CD4-positive, alpha-beta memory T cell (primary cell): ENCODE data around the gene CGN. TPM values are rescaled to one million over a fixed set of nuclear protein-coding genes. Genes with fewer than 3 reads are reported as not detected.

Experiments
- CTCF ChIA-PET: fragments of 350-600 bp; sonication (Branson Sonifier 250); formaldehyde crosslinking; loops from one replicate; lab custom pipeline; 2021; ENCODE audit warnings: inconsistent platforms; ENCODE audit not compliant: partially characterized antibody; lab: Charles Lee
- POLR2A ChIA-PET: fragments of 350-600 bp; sonication (Branson Sonifier 250); formaldehyde crosslinking; loops from one replicate; lab custom pipeline; 2021; ENCODE audit not compliant: partially characterized antibody; lab: Charles Lee
- DNase-seq, 5 donors: peaks; one replicate each; pipeline versions ENCODE4 v3.0.0 to v3.0.0-alpha.2; 2020 to 2022; ENCODE audit warnings: mixed read lengths in 1 of 5
- H3K27ac ChIP-seq: one replicate; pipeline ENCODE4 v1.7.0; 2013; ENCODE audit warnings: low read depth, low read length
- H3K27me3 ChIP-seq: 2 replicates; pipeline ENCODE4 v1.7.0; 2013; ENCODE audit warnings: mild to moderate bottlenecking, low read length, moderate library complexity; ENCODE audit not compliant: insufficient read depth
- H3K36me3 ChIP-seq: 2 replicates; pipeline ENCODE4 v1.7.0; 2013; ENCODE audit warnings: mild to moderate bottlenecking, low read length, moderate library complexity; ENCODE audit not compliant: insufficient read depth
- H3K4me1 ChIP-seq: 2 replicates; pipeline ENCODE4 v1.7.0; 2013; ENCODE audit warnings: mild to moderate bottlenecking, low read length, moderate library complexity; ENCODE audit not compliant: insufficient read depth
- H3K4me3 ChIP-seq, 2 donors: one replicate each; pipeline ENCODE4 v1.7.0; 2013; ENCODE audit warnings: low read length in 2 of 2, mild to moderate bottlenecking in 1 of 2
- H3K9me3 ChIP-seq, 2 donors: one replicate each; pipeline ENCODE4 v1.7.0; 2013; ENCODE audit warnings: low read length in 2 of 2, control low read depth in 1 of 2; ENCODE audit not compliant: control insufficient read depth in 1 of 2
- H3K27ac Mint-ChIP-seq, 7 donors: one replicate each; pipeline ENCODE4 v1.8.0; 2020 to 2021; ENCODE audit warnings: mixed read lengths in 7 of 7, mild to moderate bottlenecking in 6 of 7, inconsistent platforms in 3 of 7, moderate library complexity in 3 of 7
- H3K27me3 Mint-ChIP-seq, 2 donors: one replicate each; pipeline ENCODE4 v1.8.0; 2020 to 2021; ENCODE audit warnings: mixed read lengths in 2 of 2
- H3K36me3 Mint-ChIP-seq, 2 donors: one replicate each; pipeline ENCODE4 v1.8.0; 2020 to 2021; ENCODE audit warnings: mixed read lengths in 2 of 2, inconsistent platforms in 1 of 2, mild to moderate bottlenecking in 1 of 2
- H3K4me1 Mint-ChIP-seq, 4 donors: one replicate each; pipeline ENCODE4 v1.8.0; 2020 to 2021; ENCODE audit warnings: mixed read lengths in 4 of 4, mild to moderate bottlenecking in 1 of 4
- H3K4me3 Mint-ChIP-seq, 8 donors: one replicate each; pipeline ENCODE4 v1.8.0; 2020 to 2021; ENCODE audit warnings: mixed read lengths in 8 of 8, mild to moderate bottlenecking in 7 of 8, moderate library complexity in 6 of 8, inconsistent platforms in 3 of 8
- H3K9me3 Mint-ChIP-seq, 8 donors: one replicate each; pipeline ENCODE4 v1.8.0; 2020 to 2021; ENCODE audit warnings: mixed read lengths in 8 of 8, mild to moderate bottlenecking in 5 of 8, inconsistent platforms in 3 of 8, moderate library complexity in 1 of 8
- intact Hi-C: fragments of 100-400 bp; cut with micrococcal nuclease; formaldehyde crosslinking; loops from one replicate; pipeline ENCODE4 v1.15.1; 2023
- polyA plus RNA-seq, 2 donors: library from polyadenylated mRNA; unstranded; fragments of 300-500 nt; fragmentation: Illumina TruSeq; gene quantifications; one replicate each; pipeline ENCODE4 v1.2.3, GENCODE V29; 2021
- total RNA-seq, 2 experiments: library from RNA; stranded (reverse); gene quantifications; one replicate each; pipeline ENCODE4 v1.2.3, GENCODE V29; 2021

CGN gene
- total and polyA plus RNA-seq, 4 experiments from 2014 or later, result 0.81 to 1.4 (median 1.0) TPM; not detected in 1

- H3K4me1 ChIP-seq, result no peaks in the 10 kb centered on the region
- H3K9me3 ChIP-seq, result no peaks in the 10 kb centered on the region
- H3K9me3 Mint-ChIP-seq, result no peaks in the 10 kb centered on the region
- H3K4me3 Mint-ChIP-seq, result no peak overlapping the region
- intact Hi-C loops, result no loop called here
- ChIA-PET POLR2A (no interaction called here), CTCF (interaction anchor here (0.7 to 1.1 kb wide), 2 partner anchors 31 to 51 kb away, joined by 3 to 4 read pairs; partner anchors contain the start of gene CGN)
- H3K4me1 Mint-ChIP-seq, result no peaks in the 10 kb centered on the region
- H3K27ac Mint-ChIP-seq, result peak overlapping the region in 1 of 7 donors; percentile 77
- DNase-seq, result no peak
- H3K36me3 ChIP-seq, result no peaks in the 10 kb centered on the region
- peaks cover 0 to 22% of the 10 kb centered on the region in 2 donors for H3K36me3 Mint-ChIP-seq
- H3K27me3 ChIP-seq, result no peaks in the 10 kb centered on the region
- no peak overlapping the region for H3K4me3 ChIP-seq
- no peaks in the 10 kb centered on the region for H3K27me3 Mint-ChIP-seq
- no peak overlapping the region for H3K27ac ChIP-seq
Measured at GRCh38 chr1:151562661-151563060, 51.5 kb downstream of the CGN start.

- intact Hi-C loops, result no loop called here
- H3K27ac Mint-ChIP-seq, result no peak overlapping the region
- no peaks in the 10 kb centered on the region for H3K36me3 ChIP-seq
- peaks cover 0 to 4% (median 2%) of the 10 kb centered on the region in 4 donors for H3K4me1 Mint-ChIP-seq
- H3K27me3 Mint-ChIP-seq, result no peaks in the 10 kb centered on the region
- ChIA-PET CTCF (no interaction called here), POLR2A (no interaction called here)
- H3K9me3 Mint-ChIP-seq, result no peaks in the 10 kb centered on the region
- no peak overlapping the region for H3K27ac ChIP-seq
- H3K4me3 Mint-ChIP-seq, result no peak overlapping the region
- H3K9me3 ChIP-seq, result no peaks in the 10 kb centered on the region
- peaks cover 0 to 26% of the 10 kb centered on the region in 2 donors for H3K36me3 Mint-ChIP-seq
- no peak overlapping the region for H3K4me3 ChIP-seq
- H3K4me1 ChIP-seq, result peaks cover 5% of the 10 kb centered on the region
- no peaks in the 10 kb centered on the region for H3K27me3 ChIP-seq
- no peak for DNase-seq
Measured at GRCh38 chr1:151563376-151563775, 52.2 kb downstream of the CGN start.

- Mint-ChIP-seq H3K27me3 (no peaks in the 10 kb centered on the region), H3K4me3 (no peak overlapping the region), H3K36me3 (peaks cover 0 to 26% of the 10 kb centered on the region in 2 donors), H3K27ac (peak overlapping the region in 1 of 7 donors; percentile 35), H3K4me1 (peaks cover 4 to 17% (median 10%) of the 10 kb centered on the region in 4 donors), H3K9me3 (no peaks in the 10 kb centered on the region)
- no peak overlapping the region for H3K4me3 ChIP-seq
- DNase-seq, result no peak
- POLR2A ChIA-PET, result no interaction called here
- CTCF ChIA-PET, result interaction anchor here (1.1 kb wide), 1 partner anchor 29 kb away, joined by 3 read pairs; no protein-coding TSS in a partner anchor
- no peaks in the 10 kb centered on the region for H3K36me3 ChIP-seq
- H3K9me3 ChIP-seq, result no peaks in the 10 kb centered on the region
- H3K4me1 ChIP-seq, result peaks cover 20% of the 10 kb centered on the region
- intact Hi-C loops, result no loop called here
- no peaks in the 10 kb centered on the region for H3K27me3 ChIP-seq
- no peak overlapping the region for H3K27ac ChIP-seq
Measured at GRCh38 chr1:151565502-151566189, 54.5 kb downstream of the CGN start.

- Mint-ChIP-seq H3K4me1 (peaks cover 4 to 17% (median 10%) of the 10 kb centered on the region in 4 donors), H3K9me3 (no peaks in the 10 kb centered on the region), H3K27me3 (no peaks in the 10 kb centered on the region), H3K4me3 (no peak overlapping the region), H3K36me3 (peaks cover 3 to 24% of the 10 kb centered on the region in 2 donors), H3K27ac (peak overlapping the region; percentile 15 to 89 (median 79))
- peak overlapping the region; percentile 33 for H3K27ac ChIP-seq
- peaks cover 20% of the 10 kb centered on the region for H3K4me1 ChIP-seq
- no peak overlapping the region for H3K4me3 ChIP-seq
- CTCF ChIA-PET, result no interaction called here
- no peaks in the 10 kb centered on the region for H3K36me3 ChIP-seq
- POLR2A ChIA-PET, result no interaction called here
- no peaks in the 10 kb centered on the region for H3K9me3 ChIP-seq
- intact Hi-C loops, result no loop called here
- H3K27me3 ChIP-seq, result no peaks in the 10 kb centered on the region
- DNase-seq, result peak; percentile 33 to 87 (median 66)
Measured at GRCh38 chr1:151568626-151569088, 57.5 kb downstream of the CGN start.

GRCh38 chr1:151570819-151571218, 59.6 kb downstream of the CGN start:
- H3K4me3 Mint-ChIP-seq, result no peak overlapping the region
- H3K27me3 Mint-ChIP-seq, result no peaks in the 10 kb centered on the region
- DNase-seq, result no peak
- peaks cover 20% of the 10 kb centered on the region for H3K4me1 ChIP-seq
- peaks cover 6 to 31% of the 10 kb centered on the region in 2 donors for H3K36me3 Mint-ChIP-seq
- no peaks in the 10 kb centered on the region for H3K9me3 Mint-ChIP-seq
- H3K4me3 ChIP-seq, result no peak overlapping the region
- peaks cover 4 to 17% (median 10%) of the 10 kb centered on the region in 4 donors for H3K4me1 Mint-ChIP-seq
- ChIA-PET POLR2A (interaction anchor here (0.7 kb wide), 1 partner anchor 146 kb away, joined by 3 read pairs; no protein-coding TSS in a partner anchor), CTCF (no interaction called here)
- no peaks in the 10 kb centered on the region for H3K36me3 ChIP-seq
- H3K27ac ChIP-seq, result no peak overlapping the region
- H3K27ac Mint-ChIP-seq, result peak overlapping the region in 1 of 7 donors; percentile 30
- H3K9me3 ChIP-seq, result no peaks in the 10 kb centered on the region
- H3K27me3 ChIP-seq, result no peaks in the 10 kb centered on the region
- intact Hi-C loops, result no loop called here

GRCh38 chr1:151574575-151575529, 63.7 kb downstream of the CGN start:
- H3K4me3 Mint-ChIP-seq, result no peak overlapping the region
- Histone ChIP-seq H3K9me3 (no peaks in the 10 kb centered on the region), H3K4me3 (no peak overlapping the region), H3K27ac (no peak overlapping the region), H3K36me3 (no peaks in the 10 kb centered on the region), H3K27me3 (no peaks in the 10 kb centered on the region), H3K4me1 (peaks cover under 1% of the 10 kb centered on the region)
- H3K9me3 Mint-ChIP-seq, result no peaks in the 10 kb centered on the region
- H3K36me3 Mint-ChIP-seq, result peaks cover 9 to 24% of the 10 kb centered on the region in 2 donors
- CTCF ChIA-PET, result no interaction called here
- DNase-seq, result no peak
- H3K27me3 Mint-ChIP-seq, result no peaks in the 10 kb centered on the region
- peak overlapping the region in 2 of 7 donors; percentile 31 to 33 for H3K27ac Mint-ChIP-seq
- POLR2A ChIA-PET, result no interaction called here
- intact Hi-C loops, result no loop called here
- H3K4me1 Mint-ChIP-seq, result no peaks in the 10 kb centered on the region

- H3K27ac Mint-ChIP-seq, result no peak overlapping the region
- ChIA-PET CTCF (interaction anchor here (3.3 kb wide), 1 partner anchor 17 kb away, joined by 11 read pairs; no protein-coding TSS in a partner anchor), POLR2A (no interaction called here)
- H3K27me3 ChIP-seq, result no peaks in the 10 kb centered on the region
- H3K27me3 Mint-ChIP-seq, result no peaks in the 10 kb centered on the region
- H3K4me1 Mint-ChIP-seq, result no peaks in the 10 kb centered on the region
- no peak overlapping the region for H3K4me3 Mint-ChIP-seq
- H3K4me1 ChIP-seq, result no peaks in the 10 kb centered on the region
- no peaks in the 10 kb centered on the region for H3K9me3 Mint-ChIP-seq
- no peak overlapping the region for H3K27ac ChIP-seq
- no peaks in the 10 kb centered on the region for H3K36me3 ChIP-seq
- intact Hi-C loops, result no loop called here
- H3K9me3 ChIP-seq, result no peaks in the 10 kb centered on the region
- DNase-seq, result no peak
- peaks cover 9 to 21% of the 10 kb centered on the region in 2 donors for H3K36me3 Mint-ChIP-seq
- H3K4me3 ChIP-seq, result no peak overlapping the region
Measured at GRCh38 chr1:151577173-151577572, 66.0 kb downstream of the CGN start.
